H1 (cell line): ENCODE measurements around the gene RYR3.

Experiments used
- ATF3 ChIP-seq: IDR thresholded peaks from 2 replicates; pipeline ENCODE4 v1.6.1; 2011; ENCODE audit warnings: low read depth, mild to moderate bottlenecking, low read length; ENCODE audit not compliant: insufficient read depth
- CTCF ChIP-seq, 3 experiments: IDR thresholded peaks; 1 replicate in 2 of 3; 2 replicates in 1 of 3; pipeline versions ENCODE4 v1.5.1 to v1.6.1; 2011; ENCODE audit warnings: low read length in 3 of 3, mild to moderate bottlenecking in 3 of 3, inconsistent platforms in 2 of 3, low read depth in 1 of 3, moderate library complexity in 1 of 3; ENCODE audit not compliant: insufficient read depth in 1 of 3; ENCODE audit errors: control extremely low read depth in 1 of 3
- RFX5 ChIP-seq: IDR thresholded peaks from 2 replicates; pipeline ENCODE4 v1.6.1; 2011; ENCODE audit warnings: low read depth, low read length, improper control_type of control experiment, borderline replicate concordance
- SIN3A ChIP-seq, 2 experiments: IDR thresholded peaks in 1 of 2; conservative IDR thresholded peaks in 1 of 2; 2 replicates each; pipeline ENCODE4 v1.6.1; 2011 to 2012; ENCODE audit warnings: low read length in 2 of 2, improper control_type of control experiment in 1 of 2, low read depth in 1 of 2, mild to moderate bottlenecking in 1 of 2
- TCF12 ChIP-seq: IDR thresholded peaks from 2 replicates; pipeline ENCODE4 v1.6.1; 2011; ENCODE audit warnings: low read depth, mild to moderate bottlenecking, low read length
- ZNF274 ChIP-seq: IDR thresholded peaks from 2 replicates; pipeline ENCODE4 v1.7.0; 2012; ENCODE audit warnings: low read length, borderline replicate concordance; ENCODE audit errors: extremely low read depth

GRCh38 chr15:33839540-33839939, 528.8 kb downstream of the RYR3 start:
- TF ChIP-seq TCF12, result no peak
- no peak for TF ChIP-seq CTCF (IDR thresholded peaks at IDR 0.05; ENCODE audit: control extremely low read depth in 1 of 3, insufficient read depth in 1 of 3, low read depth in 1 of 3, low read length in 3 of 3)
- TF ChIP-seq ZNF274, result no peak
- no peak for TF ChIP-seq ATF3
- no peak for TF ChIP-seq RFX5
- no peak for TF ChIP-seq SIN3A (conservative IDR thresholded peaks at IDR 0.05 in 1 of 2, IDR thresholded peaks at IDR 0.05 in 1 of 2; ENCODE audit: low read depth in 1 of 2, low read length in 2 of 2)
